OCI-LY1 (cell line): Measurements from ENCODE around the gene TRPV4.

ENCODE experiments used
- H2AFZ ChIP-seq: fragments of 200-600 bp; sonication (generic), shearing (Covaris generic); 2 replicates; pipeline ENCODE4 v1.6.0; 2014; ENCODE audit warnings: antibody characterized with exemption, mild to moderate bottlenecking, low read length
- H3F3A ChIP-seq: fragments of 200-600 bp; sonication (generic), shearing (Covaris generic); 2 replicates; pipeline ENCODE4 v1.6.0; 2014; ENCODE audit warnings: mild to moderate bottlenecking, antibody characterized with exemption, low read length, moderate library complexity; ENCODE audit not compliant: insufficient read depth
- H3K27ac ChIP-seq: fragments of 200-600 bp; sonication (generic); 2 replicates; pipeline ENCODE4 v1.5.1; 2014; ENCODE audit warnings: low read length, mixed run types, mild to moderate bottlenecking, low read depth; ENCODE audit not compliant: poor library complexity, severe bottlenecking
- H3K27me3 ChIP-seq: fragments of 200-600 bp; sonication (generic); 2 replicates; pipeline ENCODE4 v1.6.0; 2014; ENCODE audit warnings: antibody characterized with exemption, mild to moderate bottlenecking, low read length, moderate library complexity; ENCODE audit not compliant: insufficient read depth
- H3K36me3 ChIP-seq: fragments of 200-600 bp; sonication (generic); 2 replicates; pipeline ENCODE4 v1.6.1; 2014; ENCODE audit warnings: mild to moderate bottlenecking, antibody characterized with exemption, low read length, moderate library complexity, mixed read lengths; ENCODE audit not compliant: insufficient read depth
- H3K4me1 ChIP-seq: fragments of 200-600 bp; sonication (generic); 2 replicates; pipeline ENCODE4 v1.5.1; 2014; ENCODE audit warnings: mild to moderate bottlenecking, low read length, moderate library complexity; ENCODE audit not compliant: insufficient read depth, severe bottlenecking
- H3K4me2 ChIP-seq: fragments of 200-600 bp; sonication (generic), shearing (Covaris generic); 2 replicates; pipeline ENCODE4 v1.6.1; 2014; ENCODE audit warnings: low read length
- H3K4me3 ChIP-seq: fragments of 200-600 bp; sonication (generic); 2 replicates; pipeline ENCODE4 v1.5.1; 2014; ENCODE audit warnings: low read length, low read depth, mild to moderate bottlenecking, mixed read lengths; ENCODE audit not compliant: poor library complexity, severe bottlenecking
- H3K79me2 ChIP-seq: fragments of 200-600 bp; shearing (Covaris generic); 2 replicates; pipeline ENCODE4 v1.6.1; 2016; ENCODE audit warnings: mixed run types, low read length, mixed read lengths; ENCODE audit not compliant: insufficient read depth
- H3K9ac ChIP-seq: fragments of 200-600 bp; sonication (generic), shearing (Covaris generic); 2 replicates; pipeline ENCODE4 v1.6.1; 2014; ENCODE audit warnings: mild to moderate bottlenecking, low read length, mixed read lengths
- H3K9me2 ChIP-seq: fragments of 200-600 bp; sonication (generic), shearing (Covaris generic); 2 replicates; pipeline ENCODE4 v1.6.1; 2014; ENCODE audit warnings: low read depth, mild to moderate bottlenecking, low read length, mixed read lengths
- H3K9me3 ChIP-seq: fragments of 200-600 bp; shearing (Covaris generic); 2 replicates; pipeline ENCODE4 v1.6.1; 2014; ENCODE audit warnings: low read length, mixed read lengths
- H4K20me1 ChIP-seq: fragments of 200-600 bp; sonication (generic), shearing (Covaris generic); 2 replicates; pipeline ENCODE4 v1.6.0; 2016; ENCODE audit warnings: mild to moderate bottlenecking, low read length; ENCODE audit not compliant: insufficient read depth
- CTCF ChIP-seq: fragments of 200-600 bp; sonication (generic), shearing (Covaris generic); IDR thresholded peaks from 2 replicates; pipeline ENCODE4 v1.5.1; 2017; ENCODE audit warnings: mild to moderate bottlenecking, antibody characterized with exemption, low read length, moderate library complexity, mixed read lengths
- EZH2 ChIP-seq: fragments of 200-600 bp; sonication (generic), shearing (Covaris generic); IDR thresholded peaks from 2 replicates; pipeline ENCODE4 v1.8.0; 2017; ENCODE audit warnings: borderline replicate concordance, mixed run types, mild to moderate bottlenecking, antibody characterized with exemption, low read length, moderate library complexity, mixed read lengths

The TRPV4 gene

GRCh38 chr12:109818905-109819500 lies 14.2 kb downstream of the TRPV4 start:
- Histone ChIP-seq H3K36me3 (no peaks in the 10 kb centered on the region), H3K9ac (no peak overlapping the region), H3K4me3 (no peak overlapping the region), H3K4me2 (no peak overlapping the region), H3K9me3 (no peaks in the 10 kb centered on the region), H3K27me3 (no peaks in the 10 kb centered on the region), H2AFZ (no peak overlapping the region), H3F3A (no peaks in the 10 kb centered on the region), H3K4me1 (no peaks in the 10 kb centered on the region), H3K27ac (no peak overlapping the region), H3K9me2 (no peaks in the 10 kb centered on the region), H4K20me1 (no peaks in the 10 kb centered on the region), H3K79me2 (no peaks in the 10 kb centered on the region)
- TF ChIP-seq CTCF: no peak
- no peak for TF ChIP-seq EZH2

- no peak for TF ChIP-seq CTCF
- no peak for TF ChIP-seq EZH2
- Histone ChIP-seq H3K9ac (no peak overlapping the region), H4K20me1 (no peaks in the 10 kb centered on the region)
These were observed 14.9 kb downstream of the TRPV4 start for GRCh38 chr12:109818253-109818652.

GRCh38 chr12:109817627-109818231 lies 15.5 kb downstream of the TRPV4 start:
- no peak for TF ChIP-seq EZH2
- no peak for TF ChIP-seq CTCF
- Histone ChIP-seq H3K4me1 (no peaks in the 10 kb centered on the region), H4K20me1 (no peaks in the 10 kb centered on the region), H3K4me3 (no peak overlapping the region), H3K9me2 (no peaks in the 10 kb centered on the region), H3K4me2 (no peak overlapping the region), H3K27ac (no peak overlapping the region), H3K9me3 (no peaks in the 10 kb centered on the region), H3K79me2 (no peaks in the 10 kb centered on the region), H2AFZ (no peak overlapping the region), H3K27me3 (no peaks in the 10 kb centered on the region), H3K36me3 (no peaks in the 10 kb centered on the region), H3F3A (no peaks in the 10 kb centered on the region), H3K9ac (no peak overlapping the region)

More at GRCh38 chr12:109818253-109818652, 14.9 kb downstream of the TRPV4 start:
- Histone ChIP-seq H3K9me3 (no peaks in the 10 kb centered on the region), H3K27me3 (no peaks in the 10 kb centered on the region), H3K9me2 (no peaks in the 10 kb centered on the region), H3F3A (no peaks in the 10 kb centered on the region), H3K79me2 (no peaks in the 10 kb centered on the region), H3K4me3 (no peak overlapping the region), H3K27ac (no peak overlapping the region), H2AFZ (no peak overlapping the region), H3K4me2 (no peak overlapping the region), H3K36me3 (no peaks in the 10 kb centered on the region), H3K4me1 (no peaks in the 10 kb centered on the region)
